K562 (cell line): ENCODE measurements around the gene OSBPL3. TPM values are rescaled to one million over a fixed set of nuclear protein-coding genes. Genes with fewer than 3 reads are reported as not detected.

Experiments
- AFF1 ChIP-seq, 2 experiments: fragments of 450-650 bp; IDR thresholded peaks; 2 replicates each; pipeline ENCODE4 v1.6.1; 2018; ENCODE audit warnings: mild to moderate bottlenecking in 2 of 2, low read depth in 1 of 2; ENCODE audit not compliant: partially characterized antibody in 2 of 2
- CC2D1A ChIP-seq: fragments of 450-650 bp; IDR thresholded peaks from 2 replicates; pipeline ENCODE4 v1.6.1; 2017; ENCODE audit warnings: mild to moderate bottlenecking
- CHAMP1 ChIP-seq: fragments of 450-650 bp; IDR thresholded peaks from 2 replicates; pipeline ENCODE4 v1.6.1; 2016; ENCODE audit warnings: mild to moderate bottlenecking
- ETS2 ChIP-seq: IDR thresholded peaks from 2 replicates; pipeline ENCODE4 v1.6.1; 2016; ENCODE audit warnings: borderline replicate concordance, missing genetic modification characterization, mild to moderate bottlenecking, moderate library complexity, missing compliant biosample characterization; ENCODE audit not compliant: poor library complexity, severe bottlenecking
- HOMEZ ChIP-seq: fragments of 250-450 bp; sonication (Bioruptor Pico); IDR thresholded peaks from 2 replicates; pipeline ENCODE4 v1.4.0; 2020; ENCODE audit warnings: mild to moderate bottlenecking, moderate library complexity
- HOXB6 ChIP-seq: fragments of 250-450 bp; sonication (Bioruptor Pico); IDR thresholded peaks from 2 replicates; pipeline ENCODE4 v1.5.1; 2022; ENCODE audit warnings: mild to moderate bottlenecking, borderline replicate concordance
- ILF3 ChIP-seq: fragments of 450-650 bp; IDR thresholded peaks from 2 replicates; pipeline ENCODE4 v1.6.1; 2018; ENCODE audit warnings: antibody characterized with exemption, mild to moderate bottlenecking, moderate library complexity, borderline replicate concordance
- KAT8 ChIP-seq: fragments of 450-650 bp; IDR thresholded peaks from 2 replicates; pipeline ENCODE4 v1.6.1; 2016; ENCODE audit warnings: low read depth, mild to moderate bottlenecking
- NFRKB ChIP-seq: fragments of 450-650 bp; IDR thresholded peaks from 2 replicates; pipeline ENCODE4 v1.6.1; 2016; ENCODE audit warnings: low read depth
- RBM17 ChIP-seq: fragments of 200-400 bp; formaldehyde crosslinking; IDR thresholded peaks from 2 replicates; pipeline ENCODE4 v1.6.1; 2017; ENCODE audit warnings: low read depth, mild to moderate bottlenecking, low read length, borderline replicate concordance
- SRSF3 ChIP-seq: fragments of 200-400 bp; formaldehyde crosslinking; IDR thresholded peaks from 2 replicates; pipeline ENCODE4 v1.6.1; 2016; ENCODE audit warnings: mild to moderate bottlenecking, low read length, moderate library complexity; ENCODE audit not compliant: insufficient read depth
- TCFL5 ChIP-seq: fragments of 250-450 bp; sonication (Bioruptor Pico); conservative IDR thresholded peaks from 2 replicates; pipeline ENCODE4 v1.6.1; 2021; ENCODE audit warnings: mild to moderate bottlenecking, moderate library complexity, matching md5 sums
- TEAD2 ChIP-seq: fragments of 450-650 bp; IDR thresholded peaks from 2 replicates; pipeline ENCODE4 v1.6.1; 2016; ENCODE audit warnings: missing genetic modification characterization, control low read depth, missing compliant biosample characterization
- TFAM ChIP-seq: fragments of 250-450 bp; sonication (Bioruptor Pico); conservative IDR thresholded peaks from 2 replicates; pipeline ENCODE4 v1.5.0; 2021; ENCODE audit warnings: mild to moderate bottlenecking, moderate library complexity
- U2AF2 ChIP-seq: fragments of 200-400 bp; formaldehyde crosslinking; optimal IDR thresholded peaks from 2 replicates; pipeline ENCODE3; 2017; ENCODE audit warnings: low read depth, mild to moderate bottlenecking, low read length
- ZBTB1 ChIP-seq: sonication (generic); formaldehyde crosslinking; IDR thresholded peaks from 2 replicates; pipeline ENCODE4 v1.8.1; 2023; ENCODE audit warnings: missing genetic modification reagents, low read depth, mild to moderate bottlenecking, borderline replicate concordance
- ZBTB7A ChIP-seq: IDR thresholded peaks from 2 replicates; pipeline ENCODE4 v1.6.1; 2011; ENCODE audit warnings: low read depth, mild to moderate bottlenecking, low read length, moderate library complexity, borderline replicate concordance; ENCODE audit not compliant: control insufficient read depth
- ZNF232 ChIP-seq: sonication (generic); formaldehyde crosslinking; IDR thresholded peaks from 2 replicates; pipeline ENCODE4 v1.8.0; 2022; ENCODE audit warnings: mild to moderate bottlenecking, missing genetic modification reagents
- ZNF311 ChIP-seq: fragments of 250-450 bp; sonication (Bioruptor Pico); IDR thresholded peaks from 2 replicates; pipeline ENCODE4 v1.4.0; 2020; ENCODE audit warnings: mild to moderate bottlenecking, moderate library complexity
- ZNF449 ChIP-seq: fragments of 250-450 bp; sonication (Bioruptor Pico); IDR thresholded peaks from 2 replicates; pipeline ENCODE4 v1.8.0; 2022; ENCODE audit warnings: moderate library complexity, mild to moderate bottlenecking, inconsistent platforms
- polyA plus RNA-seq, 8 experiments: library from polyadenylated mRNA; depleted of rRNA in 4 of 8; stranded (reverse) in 5 of 8; unstranded in 3 of 8; fragments of >200 nt; fragmentation: Nextera tagmentation in 2 of 8; fragmentation: Illumina TruSeq in 1 of 8; extraction: Ambion mirVana in 2 of 8; extraction: Trizol in 1 of 8; gene quantifications; 2 replicates each; pipeline versions ENCODE4 v1.2.1 to v1.2.3, GENCODE V29; 2011 to 2014; ENCODE audit warnings: inconsistent platforms in 1 of 8, missing spikeins in 1 of 8
- total RNA-seq, 7 experiments: library from RNA; depleted of rRNA in 6 of 7; stranded (reverse); fragments of >200 nt in 6 of 7; fragmentation: Illumina TruSeq in 2 of 7; extraction: Trizol in 2 of 7; gene quantifications; 2 replicates each; pipeline versions ENCODE4 v1.2.1 to v1.2.3, GENCODE V29; 2011 to 2021; ENCODE audit warnings: low replicate concordance in 1 of 7

Gene OSBPL3
- total and polyA plus RNA-seq, 9 of the 15 experiments (the other 6 are each of a cell fraction or from before 2014, with no cell fraction given) = 4.8 to 37.2 (median 26.5) TPM

- TF ChIP-seq CHAMP1 = no peak
- no peak for TF ChIP-seq ZBTB7A
- TF ChIP-seq ILF3 = no peak
- no peak for TF ChIP-seq ZNF311 (CRISPR knock-in tag)
- no peak for TF ChIP-seq U2AF2
- TF ChIP-seq ZBTB1 (CRISPR knock-in tag) = no peak
- TF ChIP-seq HOXB6 (CRISPR knock-in tag) = no peak
- TF ChIP-seq HOMEZ (CRISPR knock-in tag) = no peak
- no peak for TF ChIP-seq TEAD2 (tag)
- TF ChIP-seq TFAM (CRISPR knock-in tag) = no peak
- TF ChIP-seq TCFL5 (CRISPR knock-in tag) = no peak
- TF ChIP-seq KAT8 = no peak
- no peak for TF ChIP-seq ETS2
- no peak for TF ChIP-seq AFF1 (IDR thresholded peaks at IDR 0.05; ENCODE audit: low read depth in 1 of 2, partially characterized antibody in 2 of 2)
- TF ChIP-seq CC2D1A = no peak
- no peak for TF ChIP-seq NFRKB
- TF ChIP-seq ZNF449 (CRISPR knock-in tag) = no peak
- TF ChIP-seq RBM17 = no peak
- TF ChIP-seq SRSF3 = no peak
- no peak for TF ChIP-seq ZNF232 (CRISPR knock-in tag)
Observed at GRCh38 chr7:24931844-24932243, 48.1 kb downstream of the OSBPL3 start (continued).
